Germinal center (tissue), 1 donor: ENCODE measurements around the gene FAM83F.

Experiments
- DNase-seq: peaks from one replicate; pipeline ENCODE4 v3.0.0; 2012; ENCODE audit warnings: mixed read lengths, low spot score

FAM83F gene

DNA sequence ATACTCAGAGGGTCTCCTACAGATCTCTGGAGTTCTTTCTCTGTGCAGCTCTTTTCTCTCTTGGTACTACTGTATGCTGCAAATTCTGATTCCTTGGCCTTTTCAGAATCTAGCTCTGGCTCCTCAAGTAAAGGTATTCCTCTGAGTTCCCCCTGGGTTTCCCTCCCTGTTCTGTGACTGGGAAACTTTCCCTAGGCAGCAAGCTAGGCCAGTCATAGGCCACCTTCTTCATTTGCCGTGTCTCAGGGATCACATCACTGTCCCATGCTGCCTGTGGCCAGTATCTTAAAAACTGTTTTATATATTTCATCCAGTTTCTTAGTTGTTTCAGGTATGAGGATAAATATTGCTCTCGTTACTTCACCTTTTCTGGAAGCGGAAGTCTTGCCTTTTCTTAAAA, 71.2 kb downstream of the FAM83F start:
- no peak for DNase-seq

DNA sequence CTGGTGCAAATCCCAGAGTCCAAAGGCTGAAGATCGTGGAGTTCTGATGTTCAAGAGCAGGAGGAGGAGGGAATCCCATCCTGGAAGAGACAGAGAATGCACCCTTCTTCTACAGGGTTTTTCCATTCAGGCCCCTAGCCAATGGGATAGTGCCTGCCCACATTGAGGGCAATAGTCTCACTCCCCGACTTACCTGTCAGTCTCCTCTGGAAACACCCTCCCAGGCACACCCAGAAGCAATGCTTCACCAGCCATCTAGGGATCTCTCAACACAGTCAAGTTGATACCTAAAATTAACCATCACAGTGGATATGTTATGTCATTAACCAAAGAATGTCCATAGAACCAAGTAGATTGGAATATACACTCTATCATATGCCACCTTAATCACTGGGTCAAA, 72.9 kb downstream of the FAM83F start:
- no peak for DNase-seq

DNA sequence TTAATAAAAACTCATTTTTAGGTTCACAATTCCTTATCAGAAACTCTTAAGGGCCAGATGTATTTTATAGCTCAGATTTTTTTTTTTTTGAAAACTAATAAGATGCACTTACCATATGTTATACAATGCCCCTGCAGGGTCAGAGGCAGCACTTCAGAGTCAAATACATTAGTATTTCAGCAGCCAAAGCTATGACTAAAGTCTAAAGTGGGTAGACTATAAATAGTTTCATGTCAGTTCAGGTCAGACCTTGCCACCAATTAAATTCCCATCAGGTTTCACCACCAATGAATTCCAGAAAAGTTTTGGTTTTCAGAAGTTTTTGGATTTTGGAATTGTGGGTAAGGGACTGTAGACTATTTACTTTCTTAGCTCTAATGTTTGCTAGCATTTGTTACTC, 75.9 kb downstream of the FAM83F start:
- no peak for DNase-seq

DNA sequence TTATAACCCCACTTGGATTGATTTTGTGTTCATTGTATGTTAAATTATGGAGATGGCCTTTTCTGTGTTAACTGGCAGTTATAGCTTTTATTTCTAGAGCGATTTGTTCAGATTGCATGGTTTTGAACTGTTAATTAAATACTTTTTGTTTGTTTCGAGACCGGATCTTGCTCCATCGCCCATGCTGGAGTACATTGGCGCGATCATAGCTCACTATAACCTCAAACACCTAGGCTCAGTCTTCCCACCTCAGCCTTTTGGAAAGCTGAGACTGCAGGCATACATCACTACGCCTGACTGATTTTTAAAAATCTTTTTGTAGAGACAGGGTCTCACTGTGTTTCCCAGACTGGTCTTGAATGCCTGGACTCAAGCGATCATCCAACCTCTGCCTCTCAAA, 77.0 kb downstream of the FAM83F start:
- DNase-seq, result no peak

DNA sequence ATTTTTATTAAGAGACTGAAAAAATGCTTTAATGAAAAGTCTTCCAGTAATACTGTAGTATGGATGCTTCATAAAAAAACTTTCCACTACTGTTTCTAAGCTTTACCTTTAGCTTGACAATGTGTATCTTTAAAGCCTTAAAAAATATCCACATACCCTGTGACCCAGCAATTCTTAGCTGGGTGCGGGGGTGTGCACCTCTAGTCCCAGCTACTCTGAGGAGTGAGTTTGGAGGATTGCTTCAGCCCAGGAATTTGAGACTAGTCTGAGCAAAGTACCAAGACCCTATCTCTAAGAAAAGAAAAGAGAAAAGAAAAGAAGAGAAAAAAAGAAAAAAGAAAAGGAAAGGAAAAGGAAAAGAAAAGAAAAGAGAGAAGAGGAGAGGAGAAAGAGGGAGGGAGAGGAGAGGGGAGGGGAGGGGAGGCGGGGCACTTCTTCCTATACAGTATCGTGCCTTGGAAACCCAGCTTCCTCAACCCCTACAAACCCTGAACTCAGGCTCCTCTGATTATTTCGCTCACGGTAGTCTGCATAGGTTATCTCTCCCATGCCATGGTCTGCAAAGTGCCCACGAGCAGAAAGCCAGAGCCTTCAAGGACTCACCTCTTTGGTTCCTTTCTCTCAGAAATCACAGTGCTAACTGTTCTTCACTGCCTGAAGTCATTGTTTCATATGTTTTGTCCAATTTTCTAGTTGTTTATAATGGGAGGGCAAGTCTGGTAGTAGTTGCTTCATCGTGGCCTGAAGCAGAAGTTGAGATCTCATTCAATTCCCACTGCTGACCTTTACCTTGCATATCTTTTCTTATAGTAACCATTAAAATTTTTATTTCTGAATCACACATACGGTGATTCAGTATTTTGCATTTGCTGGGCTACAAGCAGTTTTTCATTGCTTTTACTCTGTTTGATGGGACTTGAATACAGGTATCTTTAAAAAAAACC, 82.2 kb downstream of the FAM83F start:
- DNase-seq, result no peak

DNA sequence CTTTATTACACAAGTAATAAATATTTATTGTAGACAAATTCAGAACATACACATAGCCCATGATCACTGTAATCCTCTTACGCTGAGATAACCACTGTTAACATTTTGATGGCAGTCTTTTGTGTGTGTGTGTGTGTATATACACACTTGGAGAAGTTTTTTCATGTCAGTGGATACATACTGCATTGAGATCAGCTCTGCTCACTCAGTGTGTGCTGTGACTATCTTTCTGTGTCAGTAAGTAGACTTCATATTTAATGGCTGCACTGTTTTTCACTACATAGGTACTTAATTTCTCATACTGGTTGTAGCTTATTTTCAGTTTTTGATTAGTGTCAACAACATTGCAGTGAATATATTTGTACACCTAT, 82.9 kb downstream of the FAM83F start:
- DNase-seq, result no peak

DNA sequence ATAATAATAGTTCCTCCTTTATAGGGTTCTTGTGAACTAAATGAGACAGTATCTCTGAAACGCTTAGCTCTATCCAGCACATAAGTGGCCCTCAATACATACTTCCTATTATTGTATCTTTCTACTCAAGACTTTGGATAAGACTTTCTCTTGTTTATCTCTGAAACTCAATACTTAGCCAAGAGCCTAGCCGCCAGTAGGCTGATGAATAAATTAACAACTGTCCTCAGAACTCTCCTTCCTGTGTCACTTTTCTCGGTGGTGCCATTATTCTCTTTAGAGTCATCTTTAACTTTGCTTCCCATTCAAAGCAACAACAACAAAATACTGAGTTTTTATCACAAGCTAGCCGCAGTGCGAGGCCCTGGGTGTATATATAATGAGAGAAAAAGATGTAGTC, 86.9 kb downstream of the FAM83F start:
- no peak for DNase-seq

DNA sequence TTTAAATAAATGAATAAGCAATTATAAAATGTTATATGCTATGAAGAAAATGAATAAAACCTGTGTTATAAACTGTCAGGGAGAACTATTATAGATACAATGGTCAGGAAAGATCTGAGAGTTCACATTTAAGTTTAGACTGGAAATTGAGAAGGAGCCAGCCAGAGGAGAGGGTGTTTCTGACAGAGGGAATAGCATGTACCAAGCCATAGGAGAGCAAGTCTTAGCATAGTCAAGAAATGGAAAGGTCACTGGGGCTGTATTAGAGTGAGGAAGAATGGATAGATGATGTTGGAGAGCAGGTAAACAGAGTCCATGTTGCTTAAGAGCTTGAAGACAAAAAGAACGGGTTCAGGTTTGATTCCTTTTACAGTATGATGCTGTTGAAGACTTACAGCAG, 87.4 kb downstream of the FAM83F start:
- DNase-seq, result no peak

DNA sequence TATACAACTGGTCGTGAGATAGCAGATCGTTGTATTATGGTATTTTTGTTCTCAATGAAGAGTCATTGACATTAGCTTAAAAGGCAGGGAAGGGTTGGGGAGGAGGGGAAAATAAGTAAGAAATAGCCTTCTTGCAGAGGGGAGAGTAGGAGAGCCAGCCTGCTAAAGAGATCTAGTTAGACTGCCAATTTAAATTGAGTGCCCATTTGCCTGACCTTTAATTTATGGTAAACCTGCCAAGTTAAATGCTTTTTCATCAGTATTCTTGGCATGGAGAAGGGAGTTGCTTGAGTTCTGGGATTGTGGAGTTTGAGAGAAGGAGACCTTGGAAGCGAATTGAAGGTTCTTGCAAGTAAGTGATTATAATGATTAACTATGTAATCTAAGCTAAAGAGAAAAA, 89.0 kb downstream of the FAM83F start:
- no peak for DNase-seq

DNA sequence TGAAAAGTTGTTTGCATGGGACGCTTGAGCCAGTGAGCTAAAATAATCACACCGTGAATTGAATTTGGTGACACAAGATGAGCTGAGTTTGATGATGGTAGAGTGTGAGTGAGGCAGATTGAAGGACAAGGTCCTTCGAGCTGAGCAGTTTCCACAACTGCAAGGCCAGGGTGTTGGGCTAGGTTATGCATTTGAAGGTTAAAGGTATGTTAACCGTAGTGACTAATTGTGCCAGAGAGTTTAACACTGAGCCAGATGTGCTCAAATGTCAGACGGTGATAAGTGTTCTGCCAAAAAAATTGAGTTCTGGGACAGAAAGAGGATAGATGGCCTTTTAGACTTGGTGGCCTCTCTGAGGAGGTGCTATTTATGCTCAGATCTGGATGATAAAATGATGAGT, 89.5 kb downstream of the FAM83F start:
- DNase-seq, result no peak

DNA sequence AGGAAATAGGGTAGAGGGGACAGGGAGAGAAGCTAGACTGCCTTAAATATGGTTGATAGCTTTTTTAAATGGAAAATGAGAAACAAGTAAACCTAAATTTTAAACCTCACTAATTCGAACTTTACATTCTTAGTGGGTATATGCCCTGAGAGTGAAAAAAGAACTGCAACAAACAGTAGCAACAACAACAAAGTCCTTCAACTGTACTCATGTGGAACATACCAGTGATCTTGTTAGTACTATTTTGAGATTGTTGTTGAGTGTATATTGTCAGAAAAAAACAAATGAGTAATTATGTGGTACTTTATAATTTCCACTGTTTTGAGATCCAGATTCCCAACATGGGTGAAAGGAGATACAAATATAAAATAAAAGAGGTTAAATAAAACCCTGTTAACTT, 94.1 kb downstream of the FAM83F start:
- no peak for DNase-seq
